OCI-LY1 (cell line): Measurements from ENCODE around the gene CHN1.

ENCODE experiments used
- H2AFZ ChIP-seq: fragments of 200-600 bp; sonication (generic), shearing (Covaris generic); 2 replicates; pipeline ENCODE4 v1.6.0; 2014; ENCODE audit warnings: antibody characterized with exemption, mild to moderate bottlenecking, low read length
- H3F3A ChIP-seq: fragments of 200-600 bp; sonication (generic), shearing (Covaris generic); 2 replicates; pipeline ENCODE4 v1.6.0; 2014; ENCODE audit warnings: mild to moderate bottlenecking, antibody characterized with exemption, low read length, moderate library complexity; ENCODE audit not compliant: insufficient read depth
- H3K27ac ChIP-seq: fragments of 200-600 bp; sonication (generic); 2 replicates; pipeline ENCODE4 v1.5.1; 2014; ENCODE audit warnings: low read length, mixed run types, mild to moderate bottlenecking, low read depth; ENCODE audit not compliant: poor library complexity, severe bottlenecking
- H3K27me3 ChIP-seq: fragments of 200-600 bp; sonication (generic); 2 replicates; pipeline ENCODE4 v1.6.0; 2014; ENCODE audit warnings: antibody characterized with exemption, mild to moderate bottlenecking, low read length, moderate library complexity; ENCODE audit not compliant: insufficient read depth
- H3K36me3 ChIP-seq: fragments of 200-600 bp; sonication (generic); 2 replicates; pipeline ENCODE4 v1.6.1; 2014; ENCODE audit warnings: mild to moderate bottlenecking, antibody characterized with exemption, low read length, moderate library complexity, mixed read lengths; ENCODE audit not compliant: insufficient read depth
- H3K4me1 ChIP-seq: fragments of 200-600 bp; sonication (generic); 2 replicates; pipeline ENCODE4 v1.5.1; 2014; ENCODE audit warnings: mild to moderate bottlenecking, low read length, moderate library complexity; ENCODE audit not compliant: insufficient read depth, severe bottlenecking
- H3K4me2 ChIP-seq: fragments of 200-600 bp; sonication (generic), shearing (Covaris generic); 2 replicates; pipeline ENCODE4 v1.6.1; 2014; ENCODE audit warnings: low read length
- H3K4me3 ChIP-seq: fragments of 200-600 bp; sonication (generic); 2 replicates; pipeline ENCODE4 v1.5.1; 2014; ENCODE audit warnings: low read length, low read depth, mild to moderate bottlenecking, mixed read lengths; ENCODE audit not compliant: poor library complexity, severe bottlenecking
- H3K79me2 ChIP-seq: fragments of 200-600 bp; shearing (Covaris generic); 2 replicates; pipeline ENCODE4 v1.6.1; 2016; ENCODE audit warnings: mixed run types, low read length, mixed read lengths; ENCODE audit not compliant: insufficient read depth
- H3K9ac ChIP-seq: fragments of 200-600 bp; sonication (generic), shearing (Covaris generic); 2 replicates; pipeline ENCODE4 v1.6.1; 2014; ENCODE audit warnings: mild to moderate bottlenecking, low read length, mixed read lengths
- H3K9me2 ChIP-seq: fragments of 200-600 bp; sonication (generic), shearing (Covaris generic); 2 replicates; pipeline ENCODE4 v1.6.1; 2014; ENCODE audit warnings: low read depth, mild to moderate bottlenecking, low read length, mixed read lengths
- H3K9me3 ChIP-seq: fragments of 200-600 bp; shearing (Covaris generic); 2 replicates; pipeline ENCODE4 v1.6.1; 2014; ENCODE audit warnings: low read length, mixed read lengths
- H4K20me1 ChIP-seq: fragments of 200-600 bp; sonication (generic), shearing (Covaris generic); 2 replicates; pipeline ENCODE4 v1.6.0; 2016; ENCODE audit warnings: mild to moderate bottlenecking, low read length; ENCODE audit not compliant: insufficient read depth
- EZH2 ChIP-seq: fragments of 200-600 bp; sonication (generic), shearing (Covaris generic); IDR thresholded peaks from 2 replicates; pipeline ENCODE4 v1.8.0; 2017; ENCODE audit warnings: borderline replicate concordance, mixed run types, mild to moderate bottlenecking, antibody characterized with exemption, low read length, moderate library complexity, mixed read lengths
- TF ChIP-seq, protein P1 (sequence below): fragments of 200-600 bp; sonication (generic), shearing (Covaris generic); IDR thresholded peaks from 2 replicates; pipeline ENCODE4 v1.5.1; 2017; ENCODE audit warnings: mild to moderate bottlenecking, antibody characterized with exemption, low read length, moderate library complexity, mixed read lengths

The CHN1 gene

DNA sequence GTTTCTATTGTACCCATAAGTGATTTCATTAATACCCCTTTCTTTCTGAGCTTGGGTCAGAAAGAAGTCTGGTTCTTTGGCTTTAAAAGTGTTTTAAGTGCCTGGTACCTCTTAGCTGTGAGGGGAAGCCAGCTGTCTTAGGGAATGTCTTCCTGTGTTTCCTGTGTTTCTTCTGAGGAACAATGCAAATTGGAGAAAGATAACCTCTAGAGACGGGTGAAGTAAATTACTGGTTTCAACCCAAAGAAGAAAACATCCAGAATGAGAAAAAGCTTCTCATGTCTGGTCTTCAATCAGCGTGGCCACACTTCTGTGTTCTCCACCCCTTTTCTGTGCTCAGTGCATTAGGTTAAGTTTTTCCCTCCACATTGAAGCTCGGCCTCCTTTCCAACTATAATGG lies 10.2 kb upstream of the CHN1 start:
- Histone ChIP-seq H3K4me3 (no peak overlapping the region), H3K4me2 (no peak overlapping the region), H3F3A (no peaks in the 10 kb centered on the region), H3K9ac (no peak overlapping the region), H3K9me3 (no peaks in the 10 kb centered on the region), H4K20me1 (no peaks in the 10 kb centered on the region), H3K36me3 (no peaks in the 10 kb centered on the region), H3K79me2 (no peaks in the 10 kb centered on the region), H3K4me1 (no peaks in the 10 kb centered on the region), H2AFZ (no peak overlapping the region), H3K9me2 (no peaks in the 10 kb centered on the region), H3K27me3 (no peaks in the 10 kb centered on the region), H3K27ac (no peak overlapping the region)
- TF ChIP-seq EZH2 = no peak
- TF ChIP-seq, protein P1, sequence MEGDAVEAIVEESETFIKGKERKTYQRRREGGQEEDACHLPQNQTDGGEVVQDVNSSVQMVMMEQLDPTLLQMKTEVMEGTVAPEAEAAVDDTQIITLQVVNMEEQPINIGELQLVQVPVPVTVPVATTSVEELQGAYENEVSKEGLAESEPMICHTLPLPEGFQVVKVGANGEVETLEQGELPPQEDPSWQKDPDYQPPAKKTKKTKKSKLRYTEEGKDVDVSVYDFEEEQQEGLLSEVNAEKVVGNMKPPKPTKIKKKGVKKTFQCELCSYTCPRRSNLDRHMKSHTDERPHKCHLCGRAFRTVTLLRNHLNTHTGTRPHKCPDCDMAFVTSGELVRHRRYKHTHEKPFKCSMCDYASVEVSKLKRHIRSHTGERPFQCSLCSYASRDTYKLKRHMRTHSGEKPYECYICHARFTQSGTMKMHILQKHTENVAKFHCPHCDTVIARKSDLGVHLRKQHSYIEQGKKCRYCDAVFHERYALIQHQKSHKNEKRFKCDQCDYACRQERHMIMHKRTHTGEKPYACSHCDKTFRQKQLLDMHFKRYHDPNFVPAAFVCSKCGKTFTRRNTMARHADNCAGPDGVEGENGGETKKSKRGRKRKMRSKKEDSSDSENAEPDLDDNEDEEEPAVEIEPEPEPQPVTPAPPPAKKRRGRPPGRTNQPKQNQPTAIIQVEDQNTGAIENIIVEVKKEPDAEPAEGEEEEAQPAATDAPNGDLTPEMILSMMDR = no peak

DNA sequence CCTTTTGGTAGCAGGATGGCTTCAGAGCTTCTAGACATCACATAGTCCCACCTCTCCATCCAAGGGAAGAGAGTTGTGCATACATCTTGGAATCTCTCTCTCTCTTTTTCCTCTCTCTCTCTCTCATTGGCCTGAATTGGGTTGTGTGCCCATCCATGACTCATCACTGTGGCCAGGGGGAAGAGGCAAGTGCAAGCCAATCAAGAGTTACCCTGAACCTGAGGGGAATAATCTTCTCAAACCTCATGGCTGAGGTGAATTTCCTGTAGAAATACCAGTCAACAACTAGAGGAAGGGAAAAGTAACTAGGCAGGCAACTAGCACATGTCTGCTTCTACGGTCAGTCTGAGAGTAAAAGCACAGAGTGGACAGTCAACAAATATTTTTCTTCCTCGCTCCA lies 7.3 kb upstream of the CHN1 start:
- Histone ChIP-seq H3K4me3 (no peak overlapping the region), H4K20me1 (no peaks in the 10 kb centered on the region), H3K27ac (no peak overlapping the region), H3K4me2 (no peak overlapping the region), H3K27me3 (no peaks in the 10 kb centered on the region), H3K36me3 (no peaks in the 10 kb centered on the region), H3F3A (no peaks in the 10 kb centered on the region), H3K4me1 (no peaks in the 10 kb centered on the region), H3K79me2 (no peaks in the 10 kb centered on the region), H3K9ac (no peak overlapping the region), H3K9me2 (no peaks in the 10 kb centered on the region), H3K9me3 (no peaks in the 10 kb centered on the region), H2AFZ (no peak overlapping the region)
- TF ChIP-seq EZH2 = no peak
- TF ChIP-seq, protein P1 = no peak

DNA sequence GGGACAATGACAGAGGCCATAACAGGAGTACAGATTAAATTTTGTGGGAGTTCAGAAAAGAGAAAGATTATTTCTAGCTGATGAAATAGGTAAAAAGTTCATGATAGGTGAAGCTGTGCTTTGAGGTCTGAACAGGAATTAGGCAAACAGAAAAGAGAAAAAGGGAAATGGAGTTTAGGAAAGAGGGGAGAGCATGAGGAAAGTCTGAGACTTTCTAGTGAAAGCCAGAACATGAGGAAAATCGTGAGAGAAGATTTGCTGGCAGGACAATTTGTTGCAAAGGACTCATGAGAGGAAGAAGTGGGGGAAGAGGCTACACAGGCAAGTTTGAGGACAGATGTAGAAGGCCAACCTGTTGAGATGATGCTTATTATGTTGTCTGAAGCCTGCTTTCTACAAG lies 6.3 kb upstream of the CHN1 start:
- Histone ChIP-seq H3K79me2 (no peaks in the 10 kb centered on the region), H3K9me3 (no peaks in the 10 kb centered on the region), H2AFZ (no peak overlapping the region), H3K27ac (no peak overlapping the region), H3F3A (no peaks in the 10 kb centered on the region), H3K27me3 (no peaks in the 10 kb centered on the region), H3K4me3 (no peak overlapping the region), H3K36me3 (no peaks in the 10 kb centered on the region), H3K4me1 (no peaks in the 10 kb centered on the region), H3K9ac (no peak overlapping the region), H3K4me2 (no peak overlapping the region), H3K9me2 (no peaks in the 10 kb centered on the region), H4K20me1 (no peaks in the 10 kb centered on the region)
- TF ChIP-seq, protein P1 = no peak
- no peak for TF ChIP-seq EZH2
